ENCODE data around the gene BCAR1. TPM values are rescaled to one million over a fixed set of nuclear protein-coding genes. Genes with fewer than 3 reads are reported as not detected.

The BCAR1 gene
- total RNA-seq, 2 donors from 2014 or later = 110 to 130 TPM

DNA sequence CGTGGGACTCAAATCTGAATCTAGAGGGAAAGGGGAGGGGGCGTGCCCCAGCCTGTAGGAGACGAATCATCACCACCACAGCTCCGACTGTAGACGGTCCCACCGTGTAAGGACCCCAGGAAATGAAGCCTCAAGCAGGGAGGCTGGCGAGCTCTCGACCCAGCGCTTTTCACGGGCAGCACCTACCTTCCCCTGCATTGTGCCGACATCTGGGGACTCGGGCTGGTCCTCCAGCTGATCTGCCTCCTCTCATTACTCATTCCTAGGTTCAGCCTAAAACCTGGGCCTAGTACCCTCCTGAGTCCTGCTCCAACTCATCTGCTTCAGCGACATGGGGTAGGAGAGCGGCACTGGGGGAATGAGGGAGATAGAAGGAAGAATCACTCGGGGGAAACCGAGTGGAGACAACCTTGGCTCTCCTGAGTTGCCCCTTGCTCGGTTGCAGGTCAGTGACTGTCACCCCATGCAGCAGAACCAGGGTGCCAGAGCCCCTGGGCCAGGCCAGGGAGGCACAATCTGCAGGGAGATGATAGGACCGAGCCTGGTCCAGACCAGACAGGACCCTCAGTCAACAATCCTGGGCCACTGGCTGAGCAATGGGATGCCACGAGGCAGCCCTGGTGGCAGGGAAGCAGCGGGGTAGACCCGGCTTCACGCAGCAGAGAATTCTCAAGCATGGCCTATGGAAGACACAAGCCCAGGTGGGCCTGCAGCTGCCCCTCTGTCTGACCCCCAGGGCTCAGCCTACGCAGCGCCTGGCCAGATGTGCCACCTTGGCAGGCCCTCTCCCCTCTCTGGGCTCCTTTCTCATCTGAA is 833 bp upstream of the BCAR1 start:
- H3K27me3 ChIP-seq = peaks cover 4% of the 10 kb centered on the region
- H3K4me1 ChIP-seq = peaks cover 36% of the 10 kb centered on the region
- H3K27ac ChIP-seq = peak overlapping the region; percentile 66
- TF ChIP-seq, protein P1, sequence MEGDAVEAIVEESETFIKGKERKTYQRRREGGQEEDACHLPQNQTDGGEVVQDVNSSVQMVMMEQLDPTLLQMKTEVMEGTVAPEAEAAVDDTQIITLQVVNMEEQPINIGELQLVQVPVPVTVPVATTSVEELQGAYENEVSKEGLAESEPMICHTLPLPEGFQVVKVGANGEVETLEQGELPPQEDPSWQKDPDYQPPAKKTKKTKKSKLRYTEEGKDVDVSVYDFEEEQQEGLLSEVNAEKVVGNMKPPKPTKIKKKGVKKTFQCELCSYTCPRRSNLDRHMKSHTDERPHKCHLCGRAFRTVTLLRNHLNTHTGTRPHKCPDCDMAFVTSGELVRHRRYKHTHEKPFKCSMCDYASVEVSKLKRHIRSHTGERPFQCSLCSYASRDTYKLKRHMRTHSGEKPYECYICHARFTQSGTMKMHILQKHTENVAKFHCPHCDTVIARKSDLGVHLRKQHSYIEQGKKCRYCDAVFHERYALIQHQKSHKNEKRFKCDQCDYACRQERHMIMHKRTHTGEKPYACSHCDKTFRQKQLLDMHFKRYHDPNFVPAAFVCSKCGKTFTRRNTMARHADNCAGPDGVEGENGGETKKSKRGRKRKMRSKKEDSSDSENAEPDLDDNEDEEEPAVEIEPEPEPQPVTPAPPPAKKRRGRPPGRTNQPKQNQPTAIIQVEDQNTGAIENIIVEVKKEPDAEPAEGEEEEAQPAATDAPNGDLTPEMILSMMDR (IDR thresholded peaks at IDR 0.05) = no peak
- peak overlapping the region; percentile 13 to 77 for H3K9ac ChIP-seq (ENCODE audit: low read depth in 2 of 2, low read length in 2 of 2)
- intact Hi-C loops (cut with DNase I) = no loop called here
- no peaks in the 10 kb centered on the region for H3K9me3 ChIP-seq
- H3K36me3 ChIP-seq = no peaks in the 10 kb centered on the region
- no peak for DNase-seq
- no peak overlapping the region for H3K4me3 ChIP-seq

GRCh38 chr16:75250809-75251279 is 580 bp downstream of the BCAR1 start:
- Histone ChIP-seq H3K4me3 (peak overlapping the region; percentile 91), H3K4me1 (peaks cover 39% of the 10 kb centered on the region), H3K27me3 (peaks cover 4% of the 10 kb centered on the region), H3K36me3 (no peaks in the 10 kb centered on the region), H3K9me3 (no peaks in the 10 kb centered on the region), H3K9ac (ENCODE audit: low read depth in 2 of 2, low read length in 2 of 2) (peak overlapping the region; percentile 95 to 98), H3K27ac (peak overlapping the region; percentile 94)
- DNase-seq = peak; percentile 76
- intact Hi-C loops (cut with DNase I) = no loop called here
- TF ChIP-seq, protein P1 (IDR thresholded peaks at IDR 0.05) = no peak

GRCh38 chr16:75250089-75250808 is 1.2 kb downstream of the BCAR1 start:
- Histone ChIP-seq H3K4me3 (peak overlapping the region; percentile 91), H3K9ac (ENCODE audit: low read depth in 2 of 2, low read length in 2 of 2) (peak overlapping the region; percentile 95 to 98), H3K4me1 (peaks cover 43% of the 10 kb centered on the region), H3K9me3 (no peaks in the 10 kb centered on the region), H3K27me3 (peaks cover 4% of the 10 kb centered on the region), H3K36me3 (no peaks in the 10 kb centered on the region), H3K27ac (peak overlapping the region; percentile 94)
- TF ChIP-seq, protein P1 (IDR thresholded peaks at IDR 0.05) = no peak
- intact Hi-C loops (cut with DNase I) = no loop called here
- DNase-seq = peak; percentile 87

- Histone ChIP-seq H3K9me3 (no peaks in the 10 kb centered on the region), H3K36me3 (no peaks in the 10 kb centered on the region), H3K27me3 (peaks cover 4% of the 10 kb centered on the region), H3K4me1 (peaks cover 50% of the 10 kb centered on the region), H3K9ac (ENCODE audit: low read depth in 2 of 2, low read length in 2 of 2) (peak overlapping the region; percentile 95 to 98), H3K4me3 (peak overlapping the region; percentile 91), H3K27ac (peak overlapping the region; percentile 94)
- DNase-seq = no peak
- TF ChIP-seq, protein P1 (IDR thresholded peaks at IDR 0.05) = no peak
- intact Hi-C loops (cut with DNase I) = no loop called here
These were observed 2.0 kb downstream of the BCAR1 start for GRCh38 chr16:75249441-75249840.

- no peak for DNase-seq
- peak overlapping the region; percentile 94 for H3K27ac ChIP-seq
- peak overlapping the region; percentile 44 to 98 for H3K9ac ChIP-seq (ENCODE audit: low read depth in 2 of 2, low read length in 2 of 2)
- peaks cover 4% of the 10 kb centered on the region for H3K27me3 ChIP-seq
- peak overlapping the region; percentile 91 for H3K4me3 ChIP-seq
- H3K4me1 ChIP-seq = peaks cover 56% of the 10 kb centered on the region
- no peaks in the 10 kb centered on the region for H3K36me3 ChIP-seq
- TF ChIP-seq, protein P1 (IDR thresholded peaks at IDR 0.05) = no peak
- H3K9me3 ChIP-seq = no peaks in the 10 kb centered on the region
- intact Hi-C loops (cut with DNase I) = no loop called here
These were observed 2.7 kb downstream of the BCAR1 start for GRCh38 chr16:75248536-75249380.

Measured in colonic mucosa (tissue), 4 donors.